22Rv1 (cell line): Measurements from ENCODE around the gene ARHGAP31.

ENCODE experiments used
- ZFX ChIP-seq: fragments of 450-650 bp; IDR thresholded peaks from 2 replicates; pipeline ENCODE4 v1.6.1; 2017; ENCODE audit warnings: antibody characterized with exemption, borderline replicate concordance
- TF ChIP-seq, protein P1 (sequence below): fragments of 450-650 bp; IDR thresholded peaks from 2 replicates; pipeline ENCODE4 v1.5.1; 2017; ENCODE audit warnings: mild to moderate bottlenecking

DNA sequence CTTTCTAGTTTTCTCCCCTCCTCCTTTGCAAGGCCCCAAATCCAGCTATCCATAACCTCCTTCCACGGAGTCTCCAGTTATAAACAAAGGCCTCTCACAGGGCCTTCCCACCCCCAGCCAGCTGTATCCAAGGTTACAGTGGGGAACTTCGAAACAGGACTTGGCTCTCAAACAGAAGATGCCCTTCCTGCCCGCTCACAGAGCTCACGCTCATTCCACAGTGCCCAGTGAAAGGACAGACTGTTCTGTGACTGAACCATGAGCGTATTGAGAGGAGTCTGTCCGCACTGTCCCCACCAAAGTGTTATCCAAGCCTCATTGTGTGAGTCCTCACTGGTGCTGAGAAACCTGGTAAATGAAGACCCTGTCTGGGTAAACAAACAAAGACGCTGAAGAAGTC is 35.4 kb downstream of the ARHGAP31 start:
- TF ChIP-seq, protein P1, sequence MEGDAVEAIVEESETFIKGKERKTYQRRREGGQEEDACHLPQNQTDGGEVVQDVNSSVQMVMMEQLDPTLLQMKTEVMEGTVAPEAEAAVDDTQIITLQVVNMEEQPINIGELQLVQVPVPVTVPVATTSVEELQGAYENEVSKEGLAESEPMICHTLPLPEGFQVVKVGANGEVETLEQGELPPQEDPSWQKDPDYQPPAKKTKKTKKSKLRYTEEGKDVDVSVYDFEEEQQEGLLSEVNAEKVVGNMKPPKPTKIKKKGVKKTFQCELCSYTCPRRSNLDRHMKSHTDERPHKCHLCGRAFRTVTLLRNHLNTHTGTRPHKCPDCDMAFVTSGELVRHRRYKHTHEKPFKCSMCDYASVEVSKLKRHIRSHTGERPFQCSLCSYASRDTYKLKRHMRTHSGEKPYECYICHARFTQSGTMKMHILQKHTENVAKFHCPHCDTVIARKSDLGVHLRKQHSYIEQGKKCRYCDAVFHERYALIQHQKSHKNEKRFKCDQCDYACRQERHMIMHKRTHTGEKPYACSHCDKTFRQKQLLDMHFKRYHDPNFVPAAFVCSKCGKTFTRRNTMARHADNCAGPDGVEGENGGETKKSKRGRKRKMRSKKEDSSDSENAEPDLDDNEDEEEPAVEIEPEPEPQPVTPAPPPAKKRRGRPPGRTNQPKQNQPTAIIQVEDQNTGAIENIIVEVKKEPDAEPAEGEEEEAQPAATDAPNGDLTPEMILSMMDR, result no peak
- no peak for TF ChIP-seq ZFX
